IMR-90 (cell line): ENCODE measurements around the gene BMP10. TPM values are rescaled to one million over a fixed set of nuclear protein-coding genes. Genes with fewer than 3 reads are reported as not detected.

Source experiments
- ATAC-seq: fragments of 200-7000 bp; cut with Tn5 transposase; 2 replicates; pipeline ENCODE4 v1.9.1; 2020; ENCODE audit warnings: low read depth, mild to moderate bottlenecking, moderate library complexity
- BruUV-seq: library from RNA; stranded (reverse); fragments of 400-500 nt; replicated peaks from 2 replicates; lab custom pipeline; 2021; lab: Mats Ljungman, UMichigan
- CTCF ChIA-PET: fragments of 300-600 bp; formaldehyde crosslinking; extraction: SDS; loops from one replicate; lab custom pipeline; 2021; ENCODE audit warnings: antibody characterized with exemption; lab: Yijun Ruan, JAX
- POLR2A ChIA-PET: fragments of 300-600 bp; sonication (Branson Sonifier 250); formaldehyde crosslinking; loops from one replicate; lab custom pipeline; 2022; ENCODE audit warnings: antibody characterized with exemption; ENCODE audit not compliant: unreplicated experiment; lab: Charles Lee
- DNase-seq: peaks from one replicate; pipeline ENCODE4 v3.0.0; 2013
- H2AFZ ChIP-seq: replicated peaks from 2 replicates; pipeline ENCODE3; 2013; ENCODE audit warnings: low read length, mild to moderate bottlenecking; ENCODE audit not compliant: poor library complexity
- H2AK5ac ChIP-seq: 2 replicates; pipeline ENCODE4 v1.6.1; 2013; ENCODE audit warnings: low read depth, low read length, inconsistent platforms
- H2AK9ac ChIP-seq: replicated peaks from 2 replicates; pipeline ENCODE3; 2013; ENCODE audit warnings: mild to moderate bottlenecking, low read depth, low read length, moderate library complexity; ENCODE audit not compliant: poor library complexity
- H2BK120ac ChIP-seq: 2 replicates; pipeline ENCODE4 v1.6.1; 2013; ENCODE audit warnings: low read depth, low read length, inconsistent platforms
- H2BK15ac ChIP-seq: 3 replicates; pipeline ENCODE4 v1.6.1; 2013; ENCODE audit warnings: low read depth, low read length, inconsistent platforms
- H2BK20ac ChIP-seq: 2 replicates; pipeline ENCODE4 v1.6.1; 2013; ENCODE audit warnings: low read depth, mild to moderate bottlenecking, inconsistent platforms, low read length, moderate library complexity
- H2BK5ac ChIP-seq: 2 replicates; pipeline ENCODE4 v1.6.1; 2013; ENCODE audit warnings: mild to moderate bottlenecking, low read depth, low read length, inconsistent platforms; ENCODE audit not compliant: poor library complexity, severe bottlenecking
- H3K14ac ChIP-seq: replicated peaks from 2 replicates; pipeline ENCODE4 v1.6.1; 2013; ENCODE audit warnings: low read depth, low read length, inconsistent platforms
- H3K18ac ChIP-seq: 2 replicates; pipeline ENCODE4 v1.6.1; 2013; ENCODE audit warnings: low read depth, low read length, control low read depth
- H3K23ac ChIP-seq: 2 replicates; pipeline ENCODE4 v1.6.1; 2013; ENCODE audit warnings: low read depth, low read length, inconsistent platforms
- H3K27ac ChIP-seq: 2 replicates; pipeline ENCODE4 v1.5.1; 2013; ENCODE audit warnings: mild to moderate bottlenecking, control low read depth, low read length; ENCODE audit not compliant: insufficient read depth
- H3K27me3 ChIP-seq: 2 replicates; pipeline ENCODE4 v1.6.1; 2013; ENCODE audit warnings: low read length; ENCODE audit not compliant: control insufficient read depth, insufficient read depth
- H3K36me3 ChIP-seq: 2 replicates; pipeline ENCODE4 v1.6.1; 2013; ENCODE audit warnings: low read length, mixed read lengths; ENCODE audit not compliant: control insufficient read depth, insufficient read depth
- H3K4ac ChIP-seq: 2 replicates; pipeline ENCODE4 v1.6.1; 2013; ENCODE audit warnings: low read depth, low read length, inconsistent platforms
- H3K4me1 ChIP-seq: 2 replicates; pipeline ENCODE4 v1.6.1; 2013; ENCODE audit warnings: low read length, mixed read lengths; ENCODE audit not compliant: control insufficient read depth, insufficient read depth
- H3K4me2 ChIP-seq: 2 replicates; pipeline ENCODE4 v1.6.1; 2013; ENCODE audit warnings: low read depth, mild to moderate bottlenecking, control low read depth, low read length, moderate library complexity
- H3K4me3 ChIP-seq: 2 replicates; pipeline ENCODE4 v1.5.1; 2013; ENCODE audit warnings: low read depth, mild to moderate bottlenecking, control low read depth, low read length, moderate library complexity; ENCODE audit not compliant: insufficient read depth
- H3K56ac ChIP-seq: 2 replicates; pipeline ENCODE4 v1.6.1; 2013; ENCODE audit warnings: low read length, inconsistent platforms; ENCODE audit not compliant: insufficient read depth; ENCODE audit errors: extremely low read depth
- H3K79me1 ChIP-seq, 2 experiments: 2 replicates each; pipeline ENCODE4 v1.6.1; 2013; ENCODE audit warnings: low read length in 2 of 2, inconsistent platforms in 1 of 2, low read depth in 1 of 2
- H3K9ac ChIP-seq: 2 replicates; pipeline ENCODE4 v1.6.1; 2013; ENCODE audit warnings: low read depth, low read length, control low read depth
- H3K9me1 ChIP-seq: 2 replicates; pipeline ENCODE4 v1.6.1; 2013; ENCODE audit warnings: low read length, inconsistent platforms; ENCODE audit not compliant: insufficient read depth
- H3K9me3 ChIP-seq: 2 replicates; pipeline ENCODE4 v1.6.1; 2013; ENCODE audit warnings: low read length; ENCODE audit not compliant: control insufficient read depth, insufficient read depth
- H4K20me1 ChIP-seq: 2 replicates; pipeline ENCODE4 v1.6.1; 2013; ENCODE audit warnings: low read length, inconsistent platforms; ENCODE audit not compliant: insufficient read depth
- H4K5ac ChIP-seq: 2 replicates; pipeline ENCODE4 v1.6.1; 2013; ENCODE audit warnings: mild to moderate bottlenecking, low read depth, low read length, control low read depth
- H4K8ac ChIP-seq, 2 experiments: 2 replicates each; pipeline ENCODE4 v1.6.1; 2013; ENCODE audit warnings: low read depth in 2 of 2, low read length in 2 of 2, control low read depth in 1 of 2, inconsistent platforms in 1 of 2
- H4K91ac ChIP-seq: 2 replicates; pipeline ENCODE4 v1.6.1; 2013; ENCODE audit warnings: low read depth, low read length, inconsistent platforms; ENCODE audit not compliant: insufficient read depth
- CEBPB ChIP-seq: IDR thresholded peaks from 2 replicates; pipeline ENCODE4 v1.6.1; 2012; ENCODE audit warnings: low read depth, low read length, improper control_type of control experiment
- CHD1 ChIP-seq: IDR thresholded peaks from 2 replicates; pipeline ENCODE4 v1.6.1; 2012; ENCODE audit warnings: low read depth, low read length, improper control_type of control experiment
- ELK1 ChIP-seq: fragments of 150-350 bp; IDR thresholded peaks from 2 replicates; pipeline ENCODE4 v1.6.1; 2016; ENCODE audit warnings: low read depth, mild to moderate bottlenecking, low read length, moderate library complexity, borderline replicate concordance
- FOS ChIP-seq: fragments of 150-350 bp; IDR thresholded peaks from 2 replicates; pipeline ENCODE4 v1.6.1; 2016; ENCODE audit warnings: low read depth, low read length
- NFE2L2 ChIP-seq: fragments of 150-350 bp; IDR thresholded peaks from 2 replicates; pipeline ENCODE4 v1.6.1; 2016; ENCODE audit warnings: low read depth, mild to moderate bottlenecking, low read length
- RAD21 ChIP-seq: IDR thresholded peaks from 2 replicates; pipeline ENCODE4 v1.6.1; 2012; ENCODE audit warnings: low read length, improper control_type of control experiment
- RCOR1 ChIP-seq: IDR thresholded peaks from 2 replicates; pipeline ENCODE4 v1.6.1; 2012; ENCODE audit warnings: mild to moderate bottlenecking, low read length, improper control_type of control experiment; ENCODE audit not compliant: insufficient replicate concordance
- RFX5 ChIP-seq: IDR thresholded peaks from 2 replicates; pipeline ENCODE4 v1.8.0; 2012; ENCODE audit warnings: low read depth, mild to moderate bottlenecking, low read length, moderate library complexity
- USF2 ChIP-seq: fragments of 150-350 bp; IDR thresholded peaks from 2 replicates; pipeline ENCODE4 v1.6.1; 2017; ENCODE audit warnings: mild to moderate bottlenecking, antibody characterized with exemption, low read length, low read depth
- dilution Hi-C: fragments of 300-500 bp; cut with HindIII; formaldehyde crosslinking; loops from one replicate; pipeline ENCODE4 v1.14.3; 2018; ENCODE audit warnings: low sequenced_read_pairs; ENCODE audit not compliant: unreplicated experiment
- in situ Hi-C: fragments of 300-500 bp; cut with MboI; formaldehyde crosslinking; loops from 3 replicates; pipeline ENCODE4 v1.14.3; 2019; ENCODE audit warnings: low sequenced_read_pairs, inconsistent platforms, mixed read lengths
- intact Hi-C: fragments of 100-400 bp; cut with micrococcal nuclease; formaldehyde crosslinking; loops from 2 replicates; pipeline ENCODE4 v1.10.0; 2022
- polyA plus RNA-seq, 3 experiments: library from polyadenylated mRNA; depleted of rRNA; stranded (reverse); fragments of >200 nt; gene quantifications; 2 replicates each; pipeline ENCODE4 v1.2.3, GENCODE V29; 2012; ENCODE audit warnings: low replicate concordance in 1 of 3
- total RNA-seq: library from RNA; depleted of rRNA; stranded (reverse); fragments of >200 nt; gene quantifications from 2 replicates; pipeline ENCODE4 v1.2.3, GENCODE V29; 2012

Gene BMP10
- total and polyA plus RNA-seq, 2 of the 4 experiments (the other 2 are of a cell fraction), result not detected

DNA sequence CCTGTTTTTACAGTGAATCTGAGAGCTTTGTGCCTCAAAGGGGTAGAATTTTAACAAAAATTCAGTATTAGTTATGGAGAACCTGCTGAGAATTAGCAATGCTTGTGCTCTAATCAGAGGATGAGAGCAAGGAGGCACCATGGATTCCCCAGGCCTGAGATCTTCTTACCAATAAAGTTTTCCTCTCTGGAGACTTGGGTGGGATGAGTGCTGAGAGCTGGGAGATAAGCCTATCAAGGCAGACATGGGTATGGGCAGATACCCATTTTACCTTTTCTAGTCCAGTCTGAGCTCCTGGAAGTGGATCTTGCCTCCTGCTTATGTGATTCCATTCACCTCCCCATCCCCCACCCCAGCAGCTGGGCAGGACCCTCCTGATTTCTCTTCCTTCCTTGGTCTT, 53.9 kb downstream of the BMP10 start:
- H3K27ac ChIP-seq, result no peak overlapping the region
- H2BK120ac ChIP-seq, result 0 out of 2 replicates have a peak overlapping the region, but pooled peaks have one; percentile 35
- no peak overlapping the region for H3K4me3 ChIP-seq
- no TSS peak for BruUV-seq
- H3K14ac ChIP-seq, result peak overlapping the region; percentile 33; the same call in 1 of the 2 replicates
- H2BK5ac ChIP-seq, result peak overlapping the region; percentile 20
- no peaks in the 10 kb centered on the region for H3K79me1 ChIP-seq
- peak overlapping the region; percentile 74 for H3K18ac ChIP-seq
- in situ Hi-C loops, result no loop called here
- H4K8ac ChIP-seq, result peak overlapping the region in 1 of 2 experiments; percentile 62; a peak in 2 of 4 replicates
- no peak overlapping the region for H2AK5ac ChIP-seq
- intact Hi-C loops, result no loop called here
- H3K27me3 ChIP-seq, result no peaks in the 10 kb centered on the region
- H2BK15ac ChIP-seq, result no peak overlapping the region
- no peak overlapping the region for H3K9ac ChIP-seq
- no peak overlapping the region for H2AFZ ChIP-seq
- no peaks in the 10 kb centered on the region for H3K9me3 ChIP-seq
- H3K4ac ChIP-seq, result no peak overlapping the region; the same call in 1 of the 2 replicates
- DNase-seq, result no peak
- H2AK9ac ChIP-seq, result no peak overlapping the region
- no peak for TF ChIP-seq FOS
- TF ChIP-seq RCOR1, result no peak
- TF ChIP-seq RAD21, result no peak
- TF ChIP-seq RFX5, result no peak
- TF ChIP-seq CEBPB, result no peak
- TF ChIP-seq USF2, result no peak
- no peak for TF ChIP-seq ELK1
- TF ChIP-seq NFE2L2, result no peak
- no peak for TF ChIP-seq CHD1
- ATAC-seq, result no peak
- H4K5ac ChIP-seq, result peak overlapping the region; percentile 84; the same call in 1 of the 2 replicates
- no peak overlapping the region for H3K56ac ChIP-seq
- H3K36me3 ChIP-seq, result no peaks in the 10 kb centered on the region
- POLR2A ChIA-PET, result no interaction called here
- no peak overlapping the region for H3K23ac ChIP-seq
- CTCF ChIA-PET, result interaction anchor here (1.3 kb wide), 1 partner anchor 66 kb away, joined by 3 read pairs; no protein-coding TSS in a partner anchor
- peaks cover 12% of the 10 kb centered on the region for H3K4me1 ChIP-seq
- H3K4me2 ChIP-seq, result no peak overlapping the region
- peak overlapping the region; percentile 38; the same call in 1 of the 2 replicates for H4K91ac ChIP-seq
- H2BK20ac ChIP-seq, result peak overlapping the region; percentile 33; the same call in 1 of the 2 replicates
- dilution Hi-C loops, result no loop called here
- H3K9me1 ChIP-seq, result peaks cover 15% of the 10 kb centered on the region
- H4K20me1 ChIP-seq, result no peaks in the 10 kb centered on the region
